LNCaP clone FGC (cell line): Measurements from ENCODE around the gene ESF1.

Experiments used
- DNase-seq: peaks from one replicate; pipeline ENCODE4 v3.0.0-alpha.2; 2011; ENCODE audit warnings: low read depth
- H3K4me3 ChIP-seq: 2 replicates; pipeline ENCODE4 v1.5.1; 2011; ENCODE audit warnings: mild to moderate bottlenecking, low read depth, low read length, control low read depth
- CTCF ChIP-seq: IDR thresholded peaks from 2 replicates; pipeline ENCODE4 v1.5.1; 2012; ENCODE audit warnings: mild to moderate bottlenecking; ENCODE audit not compliant: control insufficient read depth, insufficient read depth; ENCODE audit errors: extremely low read depth

The ESF1 gene

GRCh38 chr20:13684566-13685222, 100.0 kb downstream of the ESF1 start:
- H3K4me3 ChIP-seq = no peak overlapping the region

GRCh38 chr20:13683833-13684232, 100.9 kb downstream of the ESF1 start:
- no peak overlapping the region for H3K4me3 ChIP-seq
- no peak for TF ChIP-seq CTCF
- no peak for DNase-seq

More at GRCh38 chr20:13684566-13685222, 100.0 kb downstream of the ESF1 start:
- TF ChIP-seq CTCF = no peak
- no peak for DNase-seq

- no peak for TF ChIP-seq CTCF
- DNase-seq = no peak
- no peak overlapping the region for H3K4me3 ChIP-seq
Observed at GRCh38 chr20:13681248-13682125, 103.2 kb downstream of the ESF1 start.

GRCh38 chr20:13678944-13679343, 105.8 kb downstream of the ESF1 start:
- no peak for TF ChIP-seq CTCF
- H3K4me3 ChIP-seq = no peak overlapping the region
- DNase-seq = no peak

GRCh38 chr20:13677241-13677640, 107.5 kb downstream of the ESF1 start:
- DNase-seq = no peak
- no peak for TF ChIP-seq CTCF

GRCh38 chr20:13676682-13677081, 108.0 kb downstream of the ESF1 start:
- no peak for DNase-seq
- no peak for TF ChIP-seq CTCF

More at GRCh38 chr20:13677241-13677640, 107.5 kb downstream of the ESF1 start:
- no peak overlapping the region for H3K4me3 ChIP-seq

More at GRCh38 chr20:13676682-13677081, 108.0 kb downstream of the ESF1 start:
- no peak overlapping the region for H3K4me3 ChIP-seq
